ENCODE data around the gene ELF4.

Gene ELF4

DNA sequence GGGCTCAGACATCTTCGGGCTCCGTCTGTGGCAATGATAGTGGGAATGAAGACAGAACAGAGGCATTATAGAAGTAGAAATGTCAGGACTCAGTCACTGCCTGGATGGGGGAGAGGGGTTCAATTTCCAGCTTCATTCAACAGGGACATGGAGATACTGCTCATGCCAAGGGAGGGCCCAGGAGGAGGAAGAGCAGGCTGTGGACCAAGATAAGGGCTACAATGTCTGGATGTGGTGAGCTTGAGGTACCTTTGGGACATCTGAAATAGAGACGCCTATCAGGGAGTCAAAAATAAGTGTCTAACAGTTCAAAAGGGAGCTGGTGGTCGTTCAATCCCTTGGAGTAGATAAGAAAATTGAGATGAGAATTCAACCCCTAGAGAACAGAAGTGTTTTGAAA lies 34.5 kb downstream of the ELF4 start:
- H3K4me3 ChIP-seq (ENCODE audit: low read depth, low read length), result no peak overlapping the region
- TF ChIP-seq, protein P1, sequence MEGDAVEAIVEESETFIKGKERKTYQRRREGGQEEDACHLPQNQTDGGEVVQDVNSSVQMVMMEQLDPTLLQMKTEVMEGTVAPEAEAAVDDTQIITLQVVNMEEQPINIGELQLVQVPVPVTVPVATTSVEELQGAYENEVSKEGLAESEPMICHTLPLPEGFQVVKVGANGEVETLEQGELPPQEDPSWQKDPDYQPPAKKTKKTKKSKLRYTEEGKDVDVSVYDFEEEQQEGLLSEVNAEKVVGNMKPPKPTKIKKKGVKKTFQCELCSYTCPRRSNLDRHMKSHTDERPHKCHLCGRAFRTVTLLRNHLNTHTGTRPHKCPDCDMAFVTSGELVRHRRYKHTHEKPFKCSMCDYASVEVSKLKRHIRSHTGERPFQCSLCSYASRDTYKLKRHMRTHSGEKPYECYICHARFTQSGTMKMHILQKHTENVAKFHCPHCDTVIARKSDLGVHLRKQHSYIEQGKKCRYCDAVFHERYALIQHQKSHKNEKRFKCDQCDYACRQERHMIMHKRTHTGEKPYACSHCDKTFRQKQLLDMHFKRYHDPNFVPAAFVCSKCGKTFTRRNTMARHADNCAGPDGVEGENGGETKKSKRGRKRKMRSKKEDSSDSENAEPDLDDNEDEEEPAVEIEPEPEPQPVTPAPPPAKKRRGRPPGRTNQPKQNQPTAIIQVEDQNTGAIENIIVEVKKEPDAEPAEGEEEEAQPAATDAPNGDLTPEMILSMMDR (conservative IDR thresholded peaks at IDR 0.05; ENCODE audit: low read depth, low read length), result no peak
- no peak for DNase-seq (ENCODE audit: low read depth)

DNA sequence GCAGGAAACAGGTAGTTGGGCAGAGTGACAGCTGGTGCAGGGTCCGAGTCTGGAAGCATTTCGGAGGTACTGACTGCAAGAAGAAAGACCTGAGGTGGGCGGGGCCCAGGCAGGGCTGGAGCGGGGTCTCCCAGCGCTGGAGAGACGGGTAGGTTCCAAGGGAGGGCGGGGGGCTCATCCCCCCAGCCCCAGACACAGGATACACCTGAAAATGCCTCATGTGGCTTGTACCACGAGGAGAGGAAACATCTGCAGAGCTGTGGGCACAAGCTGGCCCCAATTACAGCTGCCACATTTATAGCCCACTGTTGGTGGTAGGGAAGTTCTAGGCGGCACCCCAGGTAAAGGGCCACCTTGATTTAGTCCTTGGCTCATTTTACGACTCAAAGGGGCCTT lies 38.0 kb downstream of the ELF4 start:
- no peak for DNase-seq (ENCODE audit: low read depth)
- TF ChIP-seq, protein P1 (conservative IDR thresholded peaks at IDR 0.05; ENCODE audit: low read depth, low read length), result no peak
- no peak overlapping the region for H3K4me3 ChIP-seq (ENCODE audit: low read depth, low read length)

- DNase-seq (ENCODE audit: low read depth), result no peak
- TF ChIP-seq, protein P1 (conservative IDR thresholded peaks at IDR 0.05; ENCODE audit: low read depth, low read length), result no peak
- no peak overlapping the region for H3K4me3 ChIP-seq (ENCODE audit: low read depth, low read length)
Observed at GRCh38 chrX:130071611-130072344, 38.5 kb downstream of the ELF4 start.

DNA sequence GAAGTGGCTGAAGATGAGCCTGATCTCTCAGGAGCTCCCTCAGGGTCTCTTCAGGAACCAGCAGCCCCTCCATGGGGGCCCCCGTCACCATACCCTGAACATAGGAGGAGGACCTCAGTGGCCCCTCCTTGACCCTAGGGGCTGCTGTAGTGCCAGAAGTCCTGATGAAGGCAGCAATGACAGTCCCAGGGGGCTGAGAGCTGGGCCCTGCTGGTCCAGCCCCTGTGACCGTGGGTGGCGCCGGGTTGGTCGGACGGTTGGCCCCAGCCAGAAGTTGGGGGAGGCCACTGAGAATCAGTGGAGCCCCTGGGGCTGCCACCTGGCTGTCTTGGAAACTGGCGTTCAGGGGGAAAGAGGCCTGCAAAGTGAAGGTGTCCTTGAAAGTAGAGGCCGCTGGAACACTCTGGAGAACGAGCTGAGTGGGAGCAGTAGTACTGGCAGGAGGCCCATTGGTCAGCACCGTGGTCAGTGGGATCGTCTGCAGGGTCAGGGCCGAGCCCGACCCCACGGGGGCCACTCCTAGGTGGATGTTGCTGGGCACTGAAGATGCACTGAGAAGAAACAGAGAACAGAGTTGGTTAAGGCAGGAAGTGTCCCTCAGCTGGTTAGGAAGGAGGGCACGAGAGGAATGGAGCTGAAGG lies 43.2 kb downstream of the ELF4 start:
- TF ChIP-seq, protein P1 (conservative IDR thresholded peaks at IDR 0.05; ENCODE audit: low read depth, low read length), result no peak
- no peak overlapping the region for H3K4me3 ChIP-seq (ENCODE audit: low read depth, low read length)

GRCh38 chrX:130060122-130061069 lies 49.9 kb downstream of the ELF4 start:
- peak; percentile 60 for DNase-seq (ENCODE audit: low read depth)
- TF ChIP-seq, protein P1 (conservative IDR thresholded peaks at IDR 0.05; ENCODE audit: low read depth, low read length), result peak; percentile 59

More for the DNA sequence above, 43.2 kb downstream of the ELF4 start:
- DNase-seq (ENCODE audit: low read depth), result no peak

DNA sequence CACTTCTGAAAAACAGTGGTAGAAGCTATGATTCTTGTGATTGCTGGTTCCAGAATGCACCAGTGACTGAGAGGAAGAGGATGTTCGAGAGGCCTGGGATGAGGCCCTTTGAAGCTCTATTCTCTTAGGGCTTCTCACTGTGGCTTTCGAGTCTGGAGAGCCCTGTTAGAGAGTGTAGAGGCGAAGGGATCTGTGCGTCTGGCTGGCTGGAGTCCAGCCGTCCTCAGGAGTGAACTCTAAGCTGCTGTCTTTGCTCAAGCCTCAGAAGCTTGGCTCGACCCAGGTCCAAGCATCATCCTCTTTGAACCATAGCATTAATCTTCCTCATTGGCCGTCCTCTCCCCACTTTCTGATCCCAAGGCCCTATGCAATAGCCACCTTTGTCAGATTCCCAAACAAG lies 51.6 kb downstream of the ELF4 start:
- TF ChIP-seq, protein P1 (conservative IDR thresholded peaks at IDR 0.05; ENCODE audit: low read depth, low read length), result no peak

More at GRCh38 chrX:130060122-130061069, 49.9 kb downstream of the ELF4 start:
- peak overlapping the region; percentile 60 for H3K4me3 ChIP-seq (ENCODE audit: low read depth, low read length)

More for the DNA sequence above, 51.6 kb downstream of the ELF4 start:
- no peak for DNase-seq (ENCODE audit: low read depth)
- no peak overlapping the region for H3K4me3 ChIP-seq (ENCODE audit: low read depth, low read length)

Data from choroid plexus epithelial cell (primary cell).